ENCODE results near the gene PFKFB1. TPM values are rescaled to one million over a fixed set of nuclear protein-coding genes. Genes with fewer than 3 reads are reported as not detected.

PFKFB1 gene
- total RNA-seq, 1 experiment from 2014 or later = 0.81 TPM

DNA sequence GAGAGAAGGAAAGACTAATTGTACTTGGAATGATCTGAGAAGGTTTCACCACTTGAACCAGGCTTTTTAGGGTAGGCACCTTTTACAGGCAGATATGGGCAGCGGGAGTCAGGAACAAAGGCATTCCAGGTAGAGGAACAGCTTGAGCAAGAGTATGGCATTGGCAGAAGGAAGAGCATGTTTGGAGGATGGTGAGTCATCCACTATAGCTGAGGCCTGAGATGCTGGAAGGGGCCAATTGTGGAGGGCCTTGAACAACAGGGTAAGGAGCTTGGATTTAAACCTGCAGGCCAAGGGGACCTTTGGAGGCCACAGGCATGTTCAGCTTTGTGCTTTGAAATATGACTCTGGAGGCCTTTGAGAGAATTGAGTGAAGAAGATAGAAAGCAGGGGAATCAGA is 32.2 kb downstream of the PFKFB1 start:
- intact Hi-C loops (cut with micrococcal nuclease) = no loop called here
- no peak for ATAC-seq
- ChIA-PET RAD21 (ENCODE audit: low non-redundant PET in 1 of 2, low total read pairs in 2 of 2, uncharacterized antibody in 2 of 2, unreplicated experiment in 2 of 2) (no interaction called here), POLR2A (no interaction called here), CTCF (no interaction called here)
- no peak overlapping the region for H3K4me2 ChIP-seq (ENCODE audit: low read length)
- no TSS peak for BruUV-seq (replicated peaks)
- H4K20me1 ChIP-seq (ENCODE audit: insufficient read depth) = no peaks in the 10 kb centered on the region
- H3K27ac ChIP-seq (ENCODE audit: low read depth, low read length) = no peak overlapping the region
- H3K9me2 ChIP-seq (ENCODE audit: insufficient read depth) = no peaks in the 10 kb centered on the region
- no peak overlapping the region for H3K9ac ChIP-seq (ENCODE audit: low read length)
- H3K36me3 ChIP-seq (ENCODE audit: control insufficient read depth in 1 of 2, insufficient read depth in 2 of 2, low read length in 2 of 2) = no peaks in the 10 kb centered on the region
- H2AFZ ChIP-seq (ENCODE audit: low read depth, low read length, poor library complexity, severe bottlenecking) = no peak overlapping the region
- no peak overlapping the region for H3K4me3 ChIP-seq (replicated peaks in 1 of 2; ENCODE audit: low read depth in 1 of 2, low read length in 2 of 2)
- no peak for DNase-seq (ENCODE audit: low read depth, low spot score)
- no peaks in the 10 kb centered on the region for H3K79me2 ChIP-seq (ENCODE audit: insufficient read depth, low read length)
- no peaks in the 10 kb centered on the region for H3K4me1 ChIP-seq (ENCODE audit: control insufficient read depth in 1 of 2, insufficient read depth in 2 of 2, low read length in 2 of 2)
- no peaks in the 10 kb centered on the region for H3K27me3 ChIP-seq (ENCODE audit: insufficient read depth, low read length)
- H3K9me3 ChIP-seq (ENCODE audit: control insufficient read depth in 1 of 2, insufficient read depth in 1 of 2, low read depth in 1 of 2, low read length in 2 of 2) = no peaks in the 10 kb centered on the region
- TF ChIP-seq FOSL1 (IDR thresholded peaks at IDR 0.05; ENCODE audit: low read depth) (no peak), SIN3A (IDR thresholded peaks at IDR 0.05; ENCODE audit: low read depth) (no peak), CEBPB (IDR thresholded peaks at IDR 0.05; ENCODE audit: low read depth) (no peak), SP1 (IDR thresholded peaks at IDR 0.05; ENCODE audit: low read depth) (no peak), POLR2A (IDR thresholded peaks at IDR 0.05; ENCODE audit: borderline replicate concordance, extremely low read depth, insufficient read depth, insufficient read length) (no peak), REST (IDR thresholded peaks at IDR 0.05; ENCODE audit: low read depth) (no peak), TCF7L2 (IDR thresholded peaks at IDR 0.05; ENCODE audit: borderline replicate concordance, extremely low read depth, insufficient read depth, insufficient read length) (no peak), SRF (IDR thresholded peaks at IDR 0.05; ENCODE audit: low read depth) (no peak), EZH2 (IDR thresholded peaks at IDR 0.05) (no peak), CTCF (IDR thresholded peaks at IDR 0.05 in 2 of 3, conservative IDR thresholded peaks at IDR 0.05 in 1 of 3; ENCODE audit: borderline replicate concordance in 1 of 3, insufficient read depth in 1 of 3, low read depth in 2 of 3, low read length in 2 of 3) (no peak), ELF1 (IDR thresholded peaks at IDR 0.05; ENCODE audit: borderline replicate concordance, low read depth) (no peak), MAX (IDR thresholded peaks at IDR 0.05) (no peak), POLR2AphosphoS5 (IDR thresholded peaks at IDR 0.05; ENCODE audit: low read depth, low read length) (no peak), ZBTB33 (IDR thresholded peaks at IDR 0.05; ENCODE audit: extremely low read depth, insufficient replicate concordance, low read length) (no peak), CBX3 (IDR thresholded peaks at IDR 0.05; ENCODE audit: low read depth) (no peak), JUND (IDR thresholded peaks at IDR 0.05) (no peak)
- TF ChIP-seq, protein P1, sequence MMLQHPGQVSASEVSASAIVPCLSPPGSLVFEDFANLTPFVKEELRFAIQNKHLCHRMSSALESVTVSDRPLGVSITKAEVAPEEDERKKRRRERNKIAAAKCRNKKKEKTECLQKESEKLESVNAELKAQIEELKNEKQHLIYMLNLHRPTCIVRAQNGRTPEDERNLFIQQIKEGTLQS (IDR thresholded peaks at IDR 0.05) = no peak

Data from HCT116 (cell line).